GM23338 (cell line): ENCODE data around the gene RALGPS1. TPM values are rescaled to one million over a fixed set of nuclear protein-coding genes. Genes with fewer than 3 reads are reported as not detected.

Source experiments
- ATAC-seq: fragments of 200-7000 bp; cut with Tn5 transposase; 3 replicates; pipeline ENCODE4 v1.9.1; 2020
- DNase-seq: peaks from one replicate; pipeline ENCODE4 v3.0.0-alpha.2; 2015; ENCODE audit warnings: low spot score
- H2AFZ ChIP-seq: fragments of 200-600 bp; sonication (generic); 2 replicates; pipeline ENCODE4 v1.8.0; 2016; ENCODE audit warnings: antibody characterized with exemption, mild to moderate bottlenecking, moderate library complexity
- H3F3A ChIP-seq: fragments of 200-600 bp; sonication (generic); replicated peaks from 2 replicates; pipeline ENCODE4 v1.8.0; 2017; ENCODE audit warnings: antibody characterized with exemption, mixed run types, low read depth
- H3K27ac ChIP-seq: fragments of 200-600 bp; sonication (generic); 2 replicates; pipeline ENCODE4 v1.6.1; 2016; ENCODE audit warnings: low read depth
- H3K27me3 ChIP-seq: fragments of 200-600 bp; sonication (generic); 2 replicates; pipeline ENCODE4 v1.8.0; 2016; ENCODE audit warnings: mild to moderate bottlenecking, mixed run types, moderate library complexity; ENCODE audit not compliant: insufficient read depth
- H3K36me3 ChIP-seq: fragments of 200-600 bp; sonication (generic); 2 replicates; pipeline ENCODE4 v1.8.0; 2016; ENCODE audit warnings: mild to moderate bottlenecking; ENCODE audit not compliant: insufficient read depth
- H3K4me1 ChIP-seq: fragments of 200-600 bp; sonication (generic); 2 replicates; pipeline ENCODE4 v1.8.0; 2016; ENCODE audit warnings: mild to moderate bottlenecking, moderate library complexity; ENCODE audit not compliant: insufficient read depth
- H3K4me2 ChIP-seq: fragments of 200-600 bp; sonication (generic); 2 replicates; pipeline ENCODE4 v1.7.1; 2017; ENCODE audit warnings: mixed run types
- H3K4me3 ChIP-seq: fragments of 200-600 bp; sonication (generic); 2 replicates; pipeline ENCODE4 v1.6.1; 2016; ENCODE audit warnings: mixed run types
- H3K79me2 ChIP-seq: fragments of 200-600 bp; sonication (generic); replicated peaks from 2 replicates; pipeline ENCODE4 v1.8.0; 2017; ENCODE audit warnings: mild to moderate bottlenecking; ENCODE audit not compliant: insufficient read depth
- H3K9me2 ChIP-seq: fragments of 200-600 bp; sonication (generic); 2 replicates; pipeline ENCODE4 v1.8.0; 2017; ENCODE audit not compliant: insufficient read depth
- H4K20me1 ChIP-seq: fragments of 200-600 bp; sonication (generic); replicated peaks from 2 replicates; pipeline ENCODE4 v1.8.0; 2017; ENCODE audit warnings: mild to moderate bottlenecking; ENCODE audit not compliant: insufficient read depth
- H3K27ac Mint-ChIP-seq: 2 replicates; pipeline ENCODE4 v1.8.0; 2020; ENCODE audit warnings: inconsistent platforms, mild to moderate bottlenecking, moderate library complexity, mixed read lengths
- H3K27me3 Mint-ChIP-seq: 3 replicates; pipeline ENCODE4 v1.8.0; 2022; ENCODE audit warnings: low read depth, mild to moderate bottlenecking, moderate library complexity, mixed read lengths, inconsistent platforms; ENCODE audit not compliant: insufficient read depth, poor library complexity
- H3K36me3 Mint-ChIP-seq: 3 replicates; pipeline ENCODE4 v1.8.0; 2021; ENCODE audit warnings: low read depth, mild to moderate bottlenecking, inconsistent platforms, moderate library complexity, mixed read lengths
- H3K4me1 Mint-ChIP-seq: 3 replicates; pipeline ENCODE4 v1.8.0; 2020; ENCODE audit warnings: mild to moderate bottlenecking, inconsistent platforms, mixed read lengths
- H3K4me3 Mint-ChIP-seq: 3 replicates; pipeline ENCODE4 v1.8.0; 2021; ENCODE audit warnings: moderate library complexity, mild to moderate bottlenecking, inconsistent platforms, mixed read lengths
- H3K9me3 Mint-ChIP-seq: 3 replicates; pipeline ENCODE4 v1.8.0; 2020; ENCODE audit warnings: moderate library complexity, mild to moderate bottlenecking, inconsistent platforms, mixed read lengths
- CREB1 ChIP-seq: fragments of 250-450 bp; sonication (Bioruptor Pico); IDR thresholded peaks from 2 replicates; pipeline ENCODE4 v1.5.0; 2020; ENCODE audit warnings: low read depth, mild to moderate bottlenecking, moderate library complexity
- EZH2 ChIP-seq: fragments of 200-600 bp; sonication (generic); IDR thresholded peaks from one replicate; pipeline ENCODE4 v1.8.0; 2017; ENCODE audit warnings: antibody characterized with exemption, mild to moderate bottlenecking, low read depth; ENCODE audit not compliant: unreplicated experiment
- EZH2phosphoT487 ChIP-seq: fragments of 200-600 bp; sonication (generic); IDR thresholded peaks from one replicate; pipeline ENCODE4 v1.8.1; 2018; ENCODE audit warnings: antibody characterized with exemption; ENCODE audit not compliant: unreplicated experiment
- POLR2AphosphoS5 ChIP-seq: IDR thresholded peaks from 2 replicates; pipeline ENCODE4 v1.6.1; 2016; ENCODE audit warnings: antibody characterized with exemption, low read depth
- STAT1 ChIP-seq: IDR thresholded peaks from one replicate; pipeline ENCODE4 v1.6.1; 2016; ENCODE audit warnings: antibody characterized with exemption; ENCODE audit not compliant: unreplicated experiment
- ZNF114 ChIP-seq: fragments of 250-450 bp; sonication (Bioruptor Pico); IDR thresholded peaks from 2 replicates; pipeline ENCODE4 v1.5.0; 2020; ENCODE audit warnings: mild to moderate bottlenecking, moderate library complexity
- ZNF331 ChIP-seq: fragments of 250-450 bp; sonication (Bioruptor Pico); IDR thresholded peaks from 2 replicates; pipeline ENCODE4 v1.5.0; 2020; ENCODE audit warnings: low read depth, mild to moderate bottlenecking, moderate library complexity
- polyA plus RNA-seq: library from polyadenylated mRNA; unstranded; fragments of >200 nt; fragmentation: Nextera tagmentation; extraction: Ambion mirVana; gene quantifications from 2 replicates; pipeline ENCODE4 v1.2.1, GENCODE V29; 2016
- total RNA-seq: library from RNA; depleted of rRNA; stranded (reverse); fragments of >200 nt; shearing (Covaris generic); gene quantifications from 2 replicates; pipeline ENCODE4 v1.2.3, GENCODE V29; 2014
- TF ChIP-seq, protein P1 (sequence below): IDR thresholded peaks from one replicate; pipeline ENCODE4 v1.6.1; 2018; ENCODE audit warnings: antibody characterized with exemption; ENCODE audit not compliant: unreplicated experiment
- TF ChIP-seq, protein P2 (sequence below): IDR thresholded peaks from 2 replicates; pipeline ENCODE4 v1.6.1; 2016; ENCODE audit warnings: antibody characterized with exemption
- TF ChIP-seq, protein P3 (sequence below), 2 experiments: fragments of 200-600 bp in 1 of 2; sonication (generic) in 1 of 2; conservative IDR thresholded peaks; 2 replicates each; pipeline versions ENCODE4 v1.5.1 to v1.6.1; 2016 to 2017; ENCODE audit warnings: antibody characterized with exemption in 2 of 2, low read depth in 2 of 2, mild to moderate bottlenecking in 2 of 2, moderate library complexity in 1 of 2
- TF ChIP-seq, protein P4 (sequence below): fragments of 250-450 bp; sonication (Bioruptor Pico); IDR thresholded peaks from 2 replicates; pipeline ENCODE4 v1.5.0; 2020; ENCODE audit warnings: mild to moderate bottlenecking, moderate library complexity

The RALGPS1 gene
- total and polyA plus RNA-seq, 2 experiments from 2014 or later = 18.2 to 57.1 TPM

DNA sequence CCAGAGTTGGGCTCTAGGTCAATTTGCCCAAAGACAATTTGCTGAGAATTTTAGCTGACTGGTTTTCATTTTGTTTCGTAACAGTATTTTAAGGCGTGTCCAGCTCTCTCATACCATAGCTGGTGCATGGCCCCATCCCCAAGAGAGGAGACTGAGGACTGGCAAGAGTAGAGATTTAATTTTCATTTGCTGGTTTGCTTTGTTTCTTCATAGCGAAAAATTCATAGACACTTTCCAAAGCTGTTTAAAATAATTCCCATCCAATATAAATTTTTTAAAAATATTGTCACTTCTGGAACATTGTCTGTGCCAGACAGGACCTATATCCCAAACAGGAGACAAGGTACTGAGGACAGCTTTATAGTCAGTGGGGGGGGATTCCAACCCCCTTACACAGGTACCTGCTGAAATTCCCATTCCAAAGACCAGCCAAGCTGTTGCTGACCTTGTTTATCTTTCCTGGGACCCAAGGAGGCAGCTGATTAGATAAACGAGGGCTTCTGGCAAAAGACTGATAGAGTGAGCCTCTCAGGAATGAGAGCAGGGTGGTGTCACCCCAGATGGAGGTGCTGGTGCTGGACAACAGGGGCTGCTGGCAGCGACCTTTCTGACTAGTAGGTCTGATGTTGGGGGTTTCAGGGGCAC is 214.6 kb downstream of the RALGPS1 start:
- Mint-ChIP-seq H3K27ac (no peak overlapping the region), H3K4me3 (no peak overlapping the region), H3K9me3 (no peaks in the 10 kb centered on the region), H3K4me1 (peaks cover 31% of the 10 kb centered on the region), H3K36me3 (no peaks in the 10 kb centered on the region), H3K27me3 (peaks cover 9% of the 10 kb centered on the region)
- peaks cover 24% of the 10 kb centered on the region for H3K4me1 ChIP-seq
- ATAC-seq = no peak
- no peak overlapping the region for H3K4me3 ChIP-seq
- no peak for DNase-seq
- H3K27me3 ChIP-seq = no peaks in the 10 kb centered on the region
- H3K4me2 ChIP-seq = no peak overlapping the region
- H3F3A ChIP-seq = no peaks in the 10 kb centered on the region
- no peaks in the 10 kb centered on the region for H3K36me3 ChIP-seq
- no peak overlapping the region for H2AFZ ChIP-seq
- no peaks in the 10 kb centered on the region for H3K79me2 ChIP-seq
- H3K27ac ChIP-seq = no peak overlapping the region
- no peaks in the 10 kb centered on the region for H3K9me2 ChIP-seq
- TF ChIP-seq CREB1 (CRISPR knock-in tag) (no peak), ZNF114 (CRISPR knock-in tag) (no peak), EZH2phosphoT487 (no peak), EZH2 (no peak), ZNF331 (CRISPR knock-in tag) (no peak), STAT1 (no peak), POLR2AphosphoS5 (no peak)
- TF ChIP-seq, protein P1, sequence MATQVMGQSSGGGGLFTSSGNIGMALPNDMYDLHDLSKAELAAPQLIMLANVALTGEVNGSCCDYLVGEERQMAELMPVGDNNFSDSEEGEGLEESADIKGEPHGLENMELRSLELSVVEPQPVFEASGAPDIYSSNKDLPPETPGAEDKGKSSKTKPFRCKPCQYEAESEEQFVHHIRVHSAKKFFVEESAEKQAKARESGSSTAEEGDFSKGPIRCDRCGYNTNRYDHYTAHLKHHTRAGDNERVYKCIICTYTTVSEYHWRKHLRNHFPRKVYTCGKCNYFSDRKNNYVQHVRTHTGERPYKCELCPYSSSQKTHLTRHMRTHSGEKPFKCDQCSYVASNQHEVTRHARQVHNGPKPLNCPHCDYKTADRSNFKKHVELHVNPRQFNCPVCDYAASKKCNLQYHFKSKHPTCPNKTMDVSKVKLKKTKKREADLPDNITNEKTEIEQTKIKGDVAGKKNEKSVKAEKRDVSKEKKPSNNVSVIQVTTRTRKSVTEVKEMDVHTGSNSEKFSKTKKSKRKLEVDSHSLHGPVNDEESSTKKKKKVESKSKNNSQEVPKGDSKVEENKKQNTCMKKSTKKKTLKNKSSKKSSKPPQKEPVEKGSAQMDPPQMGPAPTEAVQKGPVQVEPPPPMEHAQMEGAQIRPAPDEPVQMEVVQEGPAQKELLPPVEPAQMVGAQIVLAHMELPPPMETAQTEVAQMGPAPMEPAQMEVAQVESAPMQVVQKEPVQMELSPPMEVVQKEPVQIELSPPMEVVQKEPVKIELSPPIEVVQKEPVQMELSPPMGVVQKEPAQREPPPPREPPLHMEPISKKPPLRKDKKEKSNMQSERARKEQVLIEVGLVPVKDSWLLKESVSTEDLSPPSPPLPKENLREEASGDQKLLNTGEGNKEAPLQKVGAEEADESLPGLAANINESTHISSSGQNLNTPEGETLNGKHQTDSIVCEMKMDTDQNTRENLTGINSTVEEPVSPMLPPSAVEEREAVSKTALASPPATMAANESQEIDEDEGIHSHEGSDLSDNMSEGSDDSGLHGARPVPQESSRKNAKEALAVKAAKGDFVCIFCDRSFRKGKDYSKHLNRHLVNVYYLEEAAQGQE = no peak
- TF ChIP-seq, protein P2, sequence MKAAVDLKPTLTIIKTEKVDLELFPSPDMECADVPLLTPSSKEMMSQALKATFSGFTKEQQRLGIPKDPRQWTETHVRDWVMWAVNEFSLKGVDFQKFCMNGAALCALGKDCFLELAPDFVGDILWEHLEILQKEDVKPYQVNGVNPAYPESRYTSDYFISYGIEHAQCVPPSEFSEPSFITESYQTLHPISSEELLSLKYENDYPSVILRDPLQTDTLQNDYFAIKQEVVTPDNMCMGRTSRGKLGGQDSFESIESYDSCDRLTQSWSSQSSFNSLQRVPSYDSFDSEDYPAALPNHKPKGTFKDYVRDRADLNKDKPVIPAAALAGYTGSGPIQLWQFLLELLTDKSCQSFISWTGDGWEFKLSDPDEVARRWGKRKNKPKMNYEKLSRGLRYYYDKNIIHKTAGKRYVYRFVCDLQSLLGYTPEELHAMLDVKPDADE = no peak
- TF ChIP-seq, protein P3, sequence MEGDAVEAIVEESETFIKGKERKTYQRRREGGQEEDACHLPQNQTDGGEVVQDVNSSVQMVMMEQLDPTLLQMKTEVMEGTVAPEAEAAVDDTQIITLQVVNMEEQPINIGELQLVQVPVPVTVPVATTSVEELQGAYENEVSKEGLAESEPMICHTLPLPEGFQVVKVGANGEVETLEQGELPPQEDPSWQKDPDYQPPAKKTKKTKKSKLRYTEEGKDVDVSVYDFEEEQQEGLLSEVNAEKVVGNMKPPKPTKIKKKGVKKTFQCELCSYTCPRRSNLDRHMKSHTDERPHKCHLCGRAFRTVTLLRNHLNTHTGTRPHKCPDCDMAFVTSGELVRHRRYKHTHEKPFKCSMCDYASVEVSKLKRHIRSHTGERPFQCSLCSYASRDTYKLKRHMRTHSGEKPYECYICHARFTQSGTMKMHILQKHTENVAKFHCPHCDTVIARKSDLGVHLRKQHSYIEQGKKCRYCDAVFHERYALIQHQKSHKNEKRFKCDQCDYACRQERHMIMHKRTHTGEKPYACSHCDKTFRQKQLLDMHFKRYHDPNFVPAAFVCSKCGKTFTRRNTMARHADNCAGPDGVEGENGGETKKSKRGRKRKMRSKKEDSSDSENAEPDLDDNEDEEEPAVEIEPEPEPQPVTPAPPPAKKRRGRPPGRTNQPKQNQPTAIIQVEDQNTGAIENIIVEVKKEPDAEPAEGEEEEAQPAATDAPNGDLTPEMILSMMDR (conservative IDR thresholded peaks at IDR 0.05; ENCODE audit: low read depth in 2 of 2) = no peak
- TF ChIP-seq, protein P4, sequence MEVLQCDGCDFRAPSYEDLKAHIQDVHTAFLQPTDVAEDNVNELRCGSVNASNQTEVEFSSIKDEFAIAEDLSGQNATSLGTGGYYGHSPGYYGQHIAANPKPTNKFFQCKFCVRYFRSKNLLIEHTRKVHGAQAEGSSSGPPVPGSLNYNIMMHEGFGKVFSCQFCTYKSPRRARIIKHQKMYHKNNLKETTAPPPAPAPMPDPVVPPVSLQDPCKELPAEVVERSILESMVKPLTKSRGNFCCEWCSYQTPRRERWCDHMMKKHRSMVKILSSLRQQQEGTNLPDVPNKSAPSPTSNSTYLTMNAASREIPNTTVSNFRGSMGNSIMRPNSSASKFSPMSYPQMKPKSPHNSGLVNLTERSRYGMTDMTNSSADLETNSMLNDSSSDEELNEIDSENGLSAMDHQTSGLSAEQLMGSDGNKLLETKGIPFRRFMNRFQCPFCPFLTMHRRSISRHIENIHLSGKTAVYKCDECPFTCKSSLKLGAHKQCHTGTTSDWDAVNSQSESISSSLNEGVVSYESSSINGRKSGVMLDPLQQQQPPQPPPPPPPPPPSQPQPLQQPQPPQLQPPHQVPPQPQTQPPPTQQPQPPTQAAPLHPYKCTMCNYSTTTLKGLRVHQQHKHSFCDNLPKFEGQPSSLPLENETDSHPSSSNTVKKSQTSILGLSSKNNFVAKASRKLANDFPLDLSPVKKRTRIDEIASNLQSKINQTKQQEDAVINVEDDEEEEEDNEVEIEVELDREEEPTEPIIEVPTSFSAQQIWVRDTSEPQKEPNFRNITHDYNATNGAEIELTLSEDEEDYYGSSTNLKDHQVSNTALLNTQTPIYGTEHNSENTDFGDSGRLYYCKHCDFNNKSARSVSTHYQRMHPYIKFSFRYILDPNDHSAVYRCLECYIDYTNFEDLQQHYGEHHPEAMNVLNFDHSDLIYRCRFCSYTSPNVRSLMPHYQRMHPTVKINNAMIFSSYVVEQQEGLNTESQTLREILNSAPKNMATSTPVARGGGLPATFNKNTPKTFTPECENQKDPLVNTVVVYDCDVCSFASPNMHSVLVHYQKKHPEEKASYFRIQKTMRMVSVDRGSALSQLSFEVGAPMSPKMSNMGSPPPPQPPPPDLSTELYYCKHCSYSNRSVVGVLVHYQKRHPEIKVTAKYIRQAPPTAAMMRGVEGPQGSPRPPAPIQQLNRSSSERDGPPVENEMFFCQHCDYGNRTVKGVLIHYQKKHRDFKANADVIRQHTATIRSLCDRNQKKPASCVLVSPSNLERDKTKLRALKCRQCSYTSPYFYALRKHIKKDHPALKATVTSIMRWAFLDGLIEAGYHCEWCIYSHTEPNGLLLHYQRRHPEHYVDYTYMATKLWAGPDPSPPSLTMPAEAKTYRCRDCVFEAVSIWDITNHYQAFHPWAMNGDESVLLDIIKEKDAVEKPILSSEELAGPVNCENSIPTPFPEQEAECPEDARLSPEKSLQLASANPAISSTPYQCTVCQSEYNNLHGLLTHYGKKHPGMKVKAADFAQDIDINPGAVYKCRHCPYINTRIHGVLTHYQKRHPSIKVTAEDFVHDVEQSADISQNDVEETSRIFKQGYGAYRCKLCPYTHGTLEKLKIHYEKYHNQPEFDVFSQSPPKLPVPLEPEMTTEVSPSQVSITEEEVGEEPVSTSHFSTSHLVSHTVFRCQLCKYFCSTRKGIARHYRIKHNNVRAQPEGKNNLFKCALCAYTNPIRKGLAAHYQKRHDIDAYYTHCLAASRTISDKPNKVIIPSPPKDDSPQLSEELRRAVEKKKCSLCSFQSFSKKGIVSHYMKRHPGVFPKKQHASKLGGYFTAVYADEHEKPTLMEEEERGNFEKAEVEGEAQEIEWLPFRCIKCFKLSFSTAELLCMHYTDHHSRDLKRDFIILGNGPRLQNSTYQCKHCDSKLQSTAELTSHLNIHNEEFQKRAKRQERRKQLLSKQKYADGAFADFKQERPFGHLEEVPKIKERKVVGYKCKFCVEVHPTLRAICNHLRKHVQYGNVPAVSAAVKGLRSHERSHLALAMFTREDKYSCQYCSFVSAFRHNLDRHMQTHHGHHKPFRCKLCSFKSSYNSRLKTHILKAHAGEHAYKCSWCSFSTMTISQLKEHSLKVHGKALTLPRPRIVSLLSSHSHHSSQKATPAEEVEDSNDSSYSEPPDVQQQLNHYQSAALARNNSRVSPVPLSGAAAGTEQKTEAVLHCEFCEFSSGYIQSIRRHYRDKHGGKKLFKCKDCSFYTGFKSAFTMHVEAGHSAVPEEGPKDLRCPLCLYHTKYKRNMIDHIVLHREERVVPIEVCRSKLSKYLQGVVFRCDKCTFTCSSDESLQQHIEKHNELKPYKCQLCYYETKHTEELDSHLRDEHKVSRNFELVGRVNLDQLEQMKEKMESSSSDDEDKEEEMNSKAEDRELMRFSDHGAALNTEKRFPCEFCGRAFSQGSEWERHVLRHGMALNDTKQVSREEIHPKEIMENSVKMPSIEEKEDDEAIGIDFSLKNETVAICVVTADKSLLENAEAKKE (CRISPR knock-in tag) = no peak
- peaks cover 4% of the 10 kb centered on the region for H4K20me1 ChIP-seq
